Measurements from ENCODE around the gene TSPAN2.

DNA sequence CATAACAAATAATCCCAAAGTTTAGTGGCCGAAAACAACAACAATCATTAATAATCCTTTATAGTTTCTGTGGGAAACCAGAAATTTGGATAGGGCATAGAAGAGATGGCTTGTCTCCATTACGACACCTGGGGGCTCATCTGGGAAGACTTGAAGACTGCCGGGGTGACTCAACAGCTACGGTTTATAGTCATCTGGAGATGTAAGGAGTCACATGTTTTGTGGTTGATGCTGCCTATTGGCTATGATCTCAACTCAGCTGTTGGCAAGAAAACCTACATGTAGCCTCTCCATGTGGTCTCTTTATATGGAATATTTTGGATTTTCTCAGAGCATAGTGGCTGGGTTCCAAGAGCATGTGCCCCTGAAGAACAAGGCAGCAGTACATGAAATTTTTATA is 29.3 kb upstream of the TSPAN2 start:
- TF ChIP-seq SMARCA4 (IDR thresholded peaks at IDR 0.05) = no peak
- no peak for TF ChIP-seq POLR2A (conservative IDR thresholded peaks at IDR 0.05)
- TF ChIP-seq HCFC1 (IDR thresholded peaks at IDR 0.05; ENCODE audit: low read depth, low read length) = no peak

Data from K562 (cell line).